Vagina (tissue), 2 donors: ENCODE data around the gene DOCK2.

Experiments
- CTCF ChIP-seq, 3 experiments: fragments of 450-650 bp in 2 of 3; fragments of 200-600 bp in 1 of 3; sonication (generic) in 1 of 3; IDR thresholded peaks; one replicate each; pipeline ENCODE4 v1.5.1; 2017 to 2019; ENCODE audit warnings: antibody characterized with exemption in 3 of 3, mild to moderate bottlenecking in 2 of 3, moderate library complexity in 2 of 3
- POLR2A ChIP-seq, 2 donors: fragments of 450-650 bp; IDR thresholded peaks; one replicate each; pipeline ENCODE4 v1.6.1; 2017; ENCODE audit warnings: antibody characterized with exemption in 2 of 2, mild to moderate bottlenecking in 2 of 2, moderate library complexity in 2 of 2
- POLR2AphosphoS5 ChIP-seq, 2 donors: sonication (generic); formaldehyde crosslinking; IDR thresholded peaks; one replicate each; pipeline ENCODE4 v1.9.0; 2017; ENCODE audit warnings: antibody characterized with exemption in 2 of 2, mild to moderate bottlenecking in 2 of 2, low read depth in 1 of 2; ENCODE audit not compliant: insufficient read depth in 1 of 2

- TF ChIP-seq CTCF (IDR thresholded peaks at IDR 0.05) (no peak), POLR2AphosphoS5 (IDR thresholded peaks at IDR 0.05; ENCODE audit: insufficient read depth in 1 of 2, low read depth in 1 of 2) (no peak), POLR2A (IDR thresholded peaks at IDR 0.05) (no peak)
Measured at GRCh38 chr5:170104710-170105109, 467.6 kb downstream of the DOCK2 start.
